Measurements from ENCODE around the gene RAD18.

The RAD18 gene

DNA sequence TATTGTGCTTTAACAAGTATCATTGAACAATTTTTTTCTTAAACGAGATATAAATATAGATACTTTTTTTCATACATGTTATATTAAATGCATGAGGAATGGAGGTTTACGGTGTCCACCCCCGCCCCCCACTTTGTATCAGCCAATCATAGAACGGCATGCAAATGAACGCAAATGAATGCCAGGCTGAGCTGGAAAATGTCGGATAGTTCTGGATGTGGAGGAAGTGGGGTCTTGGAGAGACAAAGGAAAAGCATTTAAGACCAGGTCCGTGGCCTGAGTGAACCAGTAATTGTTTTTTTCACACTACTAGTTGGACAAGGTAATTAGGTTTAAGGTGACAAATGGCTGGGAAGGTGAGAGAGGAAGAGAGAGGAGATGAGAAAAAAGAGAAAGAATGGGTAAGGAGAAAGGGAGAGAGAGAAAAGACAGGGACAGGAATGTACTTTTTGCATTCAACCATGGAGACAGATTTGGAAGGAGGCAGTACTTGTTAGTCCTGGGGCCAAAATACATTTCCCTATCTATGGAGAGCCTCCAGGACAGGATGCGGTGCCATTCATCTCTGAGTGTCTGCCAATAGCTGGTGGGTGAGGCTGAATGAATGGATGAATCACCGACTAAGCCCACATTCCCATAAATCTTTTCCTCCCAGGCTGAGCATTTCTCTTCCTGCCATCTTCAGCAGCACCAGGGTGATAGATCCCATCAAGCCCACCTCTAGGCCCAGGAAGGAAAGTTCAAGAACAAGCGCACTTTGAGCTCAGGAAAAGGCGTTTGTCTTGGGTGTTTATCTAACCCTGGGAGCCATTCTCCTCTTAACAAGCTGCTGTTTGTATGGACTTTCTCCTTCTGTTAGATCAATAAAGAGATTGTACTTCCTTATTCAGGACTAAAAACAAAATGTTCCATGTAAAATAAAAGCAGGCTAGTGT is 1.4 kb upstream of the RAD18 start:
- TF ChIP-seq, protein P1, sequence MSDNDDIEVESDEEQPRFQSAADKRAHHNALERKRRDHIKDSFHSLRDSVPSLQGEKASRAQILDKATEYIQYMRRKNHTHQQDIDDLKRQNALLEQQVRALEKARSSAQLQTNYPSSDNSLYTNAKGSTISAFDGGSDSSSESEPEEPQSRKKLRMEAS (IDR thresholded peaks at IDR 0.05) = no peak
- TF ChIP-seq, protein P2, sequence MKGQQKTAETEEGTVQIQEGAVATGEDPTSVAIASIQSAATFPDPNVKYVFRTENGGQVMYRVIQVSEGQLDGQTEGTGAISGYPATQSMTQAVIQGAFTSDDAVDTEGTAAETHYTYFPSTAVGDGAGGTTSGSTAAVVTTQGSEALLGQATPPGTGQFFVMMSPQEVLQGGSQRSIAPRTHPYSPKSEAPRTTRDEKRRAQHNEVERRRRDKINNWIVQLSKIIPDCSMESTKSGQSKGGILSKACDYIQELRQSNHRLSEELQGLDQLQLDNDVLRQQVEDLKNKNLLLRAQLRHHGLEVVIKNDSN (IDR thresholded peaks at IDR 0.05) = no peak
- TF ChIP-seq EGR1 (IDR thresholded peaks at IDR 0.05) (no peak), CREB1 (IDR thresholded peaks at IDR 0.05; ENCODE audit: low read depth) (no peak), YY1 (IDR thresholded peaks at IDR 0.05; ENCODE audit: low read depth) (no peak), CEBPB (IDR thresholded peaks at IDR 0.05) (no peak), FOXM1 (IDR thresholded peaks at IDR 0.05; ENCODE audit: borderline replicate concordance, low read depth) (no peak)

DNA sequence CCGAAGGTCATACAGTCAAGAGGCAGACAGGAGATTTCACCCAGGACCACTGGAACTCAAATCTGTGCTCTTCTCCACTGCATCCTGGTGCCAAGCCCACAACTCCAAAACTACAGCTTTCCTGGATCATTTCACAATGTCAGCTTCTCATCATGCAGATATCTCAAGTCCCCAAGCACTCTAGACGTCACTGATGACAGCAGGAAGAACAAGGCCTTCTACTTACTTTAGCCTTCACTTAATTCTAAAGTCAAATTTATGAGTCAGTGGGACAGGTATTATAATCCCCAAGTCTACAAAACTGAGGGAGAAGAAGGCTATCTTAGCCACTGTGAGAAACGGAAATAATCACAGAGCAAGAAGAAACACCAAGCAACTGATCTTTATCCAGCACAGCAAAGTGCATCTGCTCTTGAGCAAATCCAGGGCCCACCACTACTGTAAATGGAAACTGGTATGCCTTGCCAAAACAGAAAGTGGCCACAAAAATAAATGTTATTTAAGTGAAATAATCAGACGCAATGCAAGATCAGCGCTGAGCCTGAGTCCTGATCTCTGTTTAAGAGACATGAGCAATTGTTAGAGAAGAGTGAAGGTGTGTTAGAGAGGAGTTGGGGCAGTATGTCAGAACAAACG is 928 bp downstream of the RAD18 start:
- TF ChIP-seq, protein P3, sequence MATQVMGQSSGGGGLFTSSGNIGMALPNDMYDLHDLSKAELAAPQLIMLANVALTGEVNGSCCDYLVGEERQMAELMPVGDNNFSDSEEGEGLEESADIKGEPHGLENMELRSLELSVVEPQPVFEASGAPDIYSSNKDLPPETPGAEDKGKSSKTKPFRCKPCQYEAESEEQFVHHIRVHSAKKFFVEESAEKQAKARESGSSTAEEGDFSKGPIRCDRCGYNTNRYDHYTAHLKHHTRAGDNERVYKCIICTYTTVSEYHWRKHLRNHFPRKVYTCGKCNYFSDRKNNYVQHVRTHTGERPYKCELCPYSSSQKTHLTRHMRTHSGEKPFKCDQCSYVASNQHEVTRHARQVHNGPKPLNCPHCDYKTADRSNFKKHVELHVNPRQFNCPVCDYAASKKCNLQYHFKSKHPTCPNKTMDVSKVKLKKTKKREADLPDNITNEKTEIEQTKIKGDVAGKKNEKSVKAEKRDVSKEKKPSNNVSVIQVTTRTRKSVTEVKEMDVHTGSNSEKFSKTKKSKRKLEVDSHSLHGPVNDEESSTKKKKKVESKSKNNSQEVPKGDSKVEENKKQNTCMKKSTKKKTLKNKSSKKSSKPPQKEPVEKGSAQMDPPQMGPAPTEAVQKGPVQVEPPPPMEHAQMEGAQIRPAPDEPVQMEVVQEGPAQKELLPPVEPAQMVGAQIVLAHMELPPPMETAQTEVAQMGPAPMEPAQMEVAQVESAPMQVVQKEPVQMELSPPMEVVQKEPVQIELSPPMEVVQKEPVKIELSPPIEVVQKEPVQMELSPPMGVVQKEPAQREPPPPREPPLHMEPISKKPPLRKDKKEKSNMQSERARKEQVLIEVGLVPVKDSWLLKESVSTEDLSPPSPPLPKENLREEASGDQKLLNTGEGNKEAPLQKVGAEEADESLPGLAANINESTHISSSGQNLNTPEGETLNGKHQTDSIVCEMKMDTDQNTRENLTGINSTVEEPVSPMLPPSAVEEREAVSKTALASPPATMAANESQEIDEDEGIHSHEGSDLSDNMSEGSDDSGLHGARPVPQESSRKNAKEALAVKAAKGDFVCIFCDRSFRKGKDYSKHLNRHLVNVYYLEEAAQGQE (IDR thresholded peaks at IDR 0.05; ENCODE audit: low read depth) = no peak
- TF ChIP-seq ZBTB7A (IDR thresholded peaks at IDR 0.05; ENCODE audit: low read depth) = no peak
- no peak for TF ChIP-seq RAD21 (IDR thresholded peaks at IDR 0.05; ENCODE audit: low read depth)
- no peak for TF ChIP-seq EGR1 (IDR thresholded peaks at IDR 0.05)
- TF ChIP-seq TAF1 (IDR thresholded peaks at IDR 0.05; ENCODE audit: low read depth) = no peak
- TF ChIP-seq YY1 (IDR thresholded peaks at IDR 0.05; ENCODE audit: low read depth) = no peak
- TF ChIP-seq FOXM1 (IDR thresholded peaks at IDR 0.05; ENCODE audit: borderline replicate concordance, low read depth) = no peak

DNA sequence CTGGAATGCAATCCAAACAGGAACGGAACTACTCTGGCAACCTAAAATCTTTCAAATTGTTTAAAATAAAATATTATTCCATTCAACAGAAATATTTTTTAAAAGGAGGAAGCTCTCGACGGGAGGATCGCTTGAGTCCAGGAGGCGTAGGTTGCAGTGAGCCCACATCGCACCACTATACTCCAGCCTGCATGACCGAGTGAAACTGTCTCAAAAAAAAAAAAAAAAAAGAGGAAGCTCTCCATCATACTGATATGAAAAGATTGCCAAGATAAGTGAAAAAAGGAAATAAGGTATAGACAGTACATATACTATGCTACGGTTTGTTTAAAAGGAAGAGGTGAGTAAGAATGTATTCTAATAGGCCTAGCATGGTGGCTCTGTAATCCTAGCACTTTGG is 3.6 kb downstream of the RAD18 start:
- TF ChIP-seq, protein P1 (IDR thresholded peaks at IDR 0.05) = no peak
- TF ChIP-seq ZBTB7A (IDR thresholded peaks at IDR 0.05; ENCODE audit: low read depth) = no peak
- TF ChIP-seq, protein P3 (IDR thresholded peaks at IDR 0.05; ENCODE audit: low read depth) = no peak
- TF ChIP-seq FOXM1 (IDR thresholded peaks at IDR 0.05; ENCODE audit: borderline replicate concordance, low read depth) = no peak
- no peak for TF ChIP-seq CREB1 (IDR thresholded peaks at IDR 0.05; ENCODE audit: low read depth)
- TF ChIP-seq NFIC (IDR thresholded peaks at IDR 0.05) = no peak
- TF ChIP-seq YY1 (IDR thresholded peaks at IDR 0.05; ENCODE audit: low read depth) = no peak
- no peak for TF ChIP-seq TCF12 (IDR thresholded peaks at IDR 0.05; ENCODE audit: low read depth)
- no peak for TF ChIP-seq CEBPB (IDR thresholded peaks at IDR 0.05)
- no peak for TF ChIP-seq TEAD4 (IDR thresholded peaks at IDR 0.05)
- TF ChIP-seq TAF1 (IDR thresholded peaks at IDR 0.05; ENCODE audit: low read depth) = no peak
- TF ChIP-seq EP300 (IDR thresholded peaks at IDR 0.05; ENCODE audit: borderline replicate concordance) = no peak
- no peak for TF ChIP-seq EGR1 (IDR thresholded peaks at IDR 0.05)

DNA sequence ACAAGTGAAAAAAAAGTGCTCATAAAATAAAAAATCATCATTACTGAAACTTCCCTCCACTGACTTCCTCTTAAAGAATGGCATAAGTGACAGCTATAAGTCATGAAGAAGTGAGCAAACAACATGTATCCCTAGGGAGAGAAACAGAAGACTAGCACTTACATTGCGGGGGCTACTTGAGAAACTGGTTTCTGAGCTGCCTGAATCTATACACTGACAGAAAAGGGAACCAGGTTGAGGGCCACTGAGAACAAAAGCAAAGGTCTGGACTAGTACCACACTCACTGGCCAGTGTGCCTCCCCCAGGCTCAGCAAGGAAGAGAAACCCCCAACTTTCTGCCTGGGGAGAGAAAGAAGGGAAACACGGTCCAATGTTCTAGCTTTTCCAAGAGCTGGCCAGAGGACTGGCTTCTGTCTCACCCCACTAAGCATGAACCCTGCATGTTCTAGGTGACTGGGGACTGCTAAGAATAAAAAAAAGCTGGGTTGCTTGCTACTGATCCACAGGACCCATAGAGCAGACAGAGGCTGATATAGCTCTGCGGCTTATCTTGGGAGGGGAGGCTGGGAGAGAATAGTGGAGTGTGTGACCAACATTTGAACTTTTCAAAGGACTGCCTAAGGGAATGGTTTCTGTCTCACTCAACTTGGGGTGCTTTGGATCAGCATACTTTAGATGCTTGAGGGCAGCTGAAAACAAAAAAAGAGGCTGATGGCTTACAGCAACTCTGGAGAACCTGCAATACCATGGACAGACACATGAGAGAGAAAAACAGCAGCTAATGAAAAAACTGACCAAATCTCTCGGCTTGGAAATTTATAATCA is 8.1 kb downstream of the RAD18 start:
- TF ChIP-seq FOXM1 (IDR thresholded peaks at IDR 0.05; ENCODE audit: borderline replicate concordance, low read depth) (no peak), EP300 (IDR thresholded peaks at IDR 0.05; ENCODE audit: borderline replicate concordance) (no peak), NFIC (IDR thresholded peaks at IDR 0.05) (no peak), YY1 (IDR thresholded peaks at IDR 0.05; ENCODE audit: low read depth) (no peak), ZBTB7A (IDR thresholded peaks at IDR 0.05; ENCODE audit: low read depth) (no peak)

DNA sequence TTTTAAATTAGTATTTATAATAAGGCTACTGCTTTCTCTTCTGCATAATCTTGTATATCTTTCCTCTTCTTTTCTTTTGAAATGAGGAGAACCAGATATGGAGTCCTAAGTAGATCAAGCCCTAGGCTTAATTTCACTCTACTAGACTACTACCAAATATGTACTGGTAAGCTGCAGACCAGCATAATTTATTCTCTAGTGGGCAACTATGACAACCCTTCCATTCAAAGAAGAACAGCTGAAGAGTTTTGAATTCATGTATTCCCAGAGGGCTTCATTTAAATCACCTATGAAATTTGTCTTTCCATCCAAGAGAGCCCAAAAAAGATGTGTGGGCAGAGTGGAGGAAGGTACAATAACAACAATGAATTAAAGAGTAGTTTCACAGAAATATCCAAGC is 10.0 kb downstream of the RAD18 start:
- TF ChIP-seq TEAD4 (IDR thresholded peaks at IDR 0.05) = no peak
- TF ChIP-seq, protein P1 (IDR thresholded peaks at IDR 0.05) = no peak
- no peak for TF ChIP-seq TAF1 (IDR thresholded peaks at IDR 0.05; ENCODE audit: low read depth)
- TF ChIP-seq CREB1 (IDR thresholded peaks at IDR 0.05; ENCODE audit: low read depth) = no peak
- TF ChIP-seq YY1 (IDR thresholded peaks at IDR 0.05; ENCODE audit: low read depth) = no peak
- TF ChIP-seq, protein P2 (IDR thresholded peaks at IDR 0.05) = no peak
- TF ChIP-seq EGR1 (IDR thresholded peaks at IDR 0.05) = no peak
- no peak for TF ChIP-seq RAD21 (IDR thresholded peaks at IDR 0.05; ENCODE audit: low read depth)
- TF ChIP-seq FOXM1 (IDR thresholded peaks at IDR 0.05; ENCODE audit: borderline replicate concordance, low read depth) = no peak
- TF ChIP-seq EP300 (IDR thresholded peaks at IDR 0.05; ENCODE audit: borderline replicate concordance) = no peak
- no peak for TF ChIP-seq NFIC (IDR thresholded peaks at IDR 0.05)
- no peak for TF ChIP-seq ZBTB7A (IDR thresholded peaks at IDR 0.05; ENCODE audit: low read depth)
- TF ChIP-seq, protein P3 (IDR thresholded peaks at IDR 0.05; ENCODE audit: low read depth) = no peak
- no peak for TF ChIP-seq CEBPB (IDR thresholded peaks at IDR 0.05)
- TF ChIP-seq TCF12 (IDR thresholded peaks at IDR 0.05; ENCODE audit: low read depth) = no peak
